Measurements from ENCODE around the gene ACSM6. TPM values are rescaled to one million over a fixed set of nuclear protein-coding genes. Genes with fewer than 3 reads are reported as not detected.

The ACSM6 gene
- total RNA-seq, 1 experiment from 2014 or later = not detected

GRCh38 chr10:95257849-95258248, 63.8 kb downstream of the ACSM6 start:
- Histone ChIP-seq H3K56ac (ENCODE audit: insufficient read length, low read depth, low read length) (no peak overlapping the region), H3K18ac (ENCODE audit: insufficient read length, low read depth, low read length) (no peak overlapping the region), H3K27ac (ENCODE audit: insufficient read length, low read depth, low read length) (no peak overlapping the region), H4K91ac (ENCODE audit: insufficient read length, low read depth, low read length) (no peak overlapping the region), H3K23ac (ENCODE audit: insufficient read length, low read depth, low read length) (no peak overlapping the region), H3K4ac (ENCODE audit: low read depth, low read length) (no peak overlapping the region), H3K23me2 (ENCODE audit: insufficient read length, low read depth, low read length, poor library complexity, severe bottlenecking) (no peaks in the 10 kb centered on the region), H3K79me1 (ENCODE audit: insufficient read depth, low read depth, low read length, poor library complexity, severe bottlenecking) (peaks cover 8% of the 10 kb centered on the region), H4K8ac (replicated peaks; ENCODE audit: insufficient read length, low read depth, low read length) (no peak overlapping the region), H3K27me3 (ENCODE audit: insufficient read depth, low read length) (no peaks in the 10 kb centered on the region), H2BK5ac (ENCODE audit: insufficient read length, low read length) (no peak overlapping the region), H2BK120ac (ENCODE audit: low read depth, low read length, poor library complexity, severe bottlenecking) (no peak overlapping the region), H3K9ac (ENCODE audit: extremely low read depth, insufficient read length, low read length) (no peak overlapping the region), H3K14ac (ENCODE audit: insufficient read depth, low read length) (no peak overlapping the region), H3T11ph (ENCODE audit: low read length) (no peak overlapping the region), H2BK12ac (ENCODE audit: insufficient read length, low read depth, low read length) (no peak overlapping the region), H2BK20ac (ENCODE audit: low read depth, low read length, poor library complexity, severe bottlenecking) (no peak overlapping the region), H3K4me2 (ENCODE audit: insufficient read depth, insufficient read length, low read length) (no peak overlapping the region), H3K4me1 (ENCODE audit: insufficient read depth, low read length) (no peaks in the 10 kb centered on the region), H2AFZ (ENCODE audit: low read length) (no peak overlapping the region), H3K9me3 (ENCODE audit: control insufficient read depth, low read depth, low read length) (no peaks in the 10 kb centered on the region), H4K5ac (ENCODE audit: insufficient read length, low read depth, low read length) (no peak overlapping the region), H2AK5ac (ENCODE audit: insufficient read length, low read length) (no peak overlapping the region), H2BK15ac (ENCODE audit: low read depth, low read length) (no peak overlapping the region), H3K79me2 (ENCODE audit: insufficient read depth, low read length) (no peaks in the 10 kb centered on the region; the same call in 1 of the 2 replicates), H4K20me1 (ENCODE audit: control insufficient read depth, insufficient read depth, insufficient read length) (no peaks in the 10 kb centered on the region)
- H3K27me3 Mint-ChIP-seq (ENCODE audit: low read depth) = no peaks in the 10 kb centered on the region
- WGBS (ENCODE audit: extremely low coverage, insufficient read length, low lambda C conversion rate) = no CpG with 5 or more reads among the region's 7 CpGs
- TF ChIP-seq, protein P1, sequence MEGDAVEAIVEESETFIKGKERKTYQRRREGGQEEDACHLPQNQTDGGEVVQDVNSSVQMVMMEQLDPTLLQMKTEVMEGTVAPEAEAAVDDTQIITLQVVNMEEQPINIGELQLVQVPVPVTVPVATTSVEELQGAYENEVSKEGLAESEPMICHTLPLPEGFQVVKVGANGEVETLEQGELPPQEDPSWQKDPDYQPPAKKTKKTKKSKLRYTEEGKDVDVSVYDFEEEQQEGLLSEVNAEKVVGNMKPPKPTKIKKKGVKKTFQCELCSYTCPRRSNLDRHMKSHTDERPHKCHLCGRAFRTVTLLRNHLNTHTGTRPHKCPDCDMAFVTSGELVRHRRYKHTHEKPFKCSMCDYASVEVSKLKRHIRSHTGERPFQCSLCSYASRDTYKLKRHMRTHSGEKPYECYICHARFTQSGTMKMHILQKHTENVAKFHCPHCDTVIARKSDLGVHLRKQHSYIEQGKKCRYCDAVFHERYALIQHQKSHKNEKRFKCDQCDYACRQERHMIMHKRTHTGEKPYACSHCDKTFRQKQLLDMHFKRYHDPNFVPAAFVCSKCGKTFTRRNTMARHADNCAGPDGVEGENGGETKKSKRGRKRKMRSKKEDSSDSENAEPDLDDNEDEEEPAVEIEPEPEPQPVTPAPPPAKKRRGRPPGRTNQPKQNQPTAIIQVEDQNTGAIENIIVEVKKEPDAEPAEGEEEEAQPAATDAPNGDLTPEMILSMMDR (conservative IDR thresholded peaks at IDR 0.05) = no peak
- H3K27ac Mint-ChIP-seq = no peak overlapping the region
- DNase-seq = no peak
- H3K4me3 Mint-ChIP-seq = no peak overlapping the region
- peaks cover 12 to 17% of the 10 kb centered on the region in 2 experiments for H3K9me3 Mint-ChIP-seq
- H3K4me1 Mint-ChIP-seq = peaks cover 14 to 17% of the 10 kb centered on the region in 2 experiments
- peaks cover 29 to 59% (median 57%) of the 10 kb centered on the region in 3 experiments for H3K36me3 Mint-ChIP-seq (ENCODE audit: insufficient read depth in 1 of 3, low read depth in 3 of 3)
